Measurements from ENCODE around the gene HIRIP3. TPM values are rescaled to one million over a fixed set of nuclear protein-coding genes. Genes with fewer than 3 reads are reported as not detected.

The HIRIP3 gene
- total RNA-seq, 1 experiment from 2014 or later, result 21.6 TPM

GRCh38 chr16:30004811-30005242, 9.4 kb upstream of the HIRIP3 start:
- in situ Hi-C loops (cut with HindIII; ENCODE audit: low pct_unique_long_range_greater_than_20kb, low sequenced_read_pairs), result no loop called here
- DNase-seq (ENCODE audit: low read depth), result no peak

- no peak for DNase-seq (ENCODE audit: low read depth)
- in situ Hi-C loops (cut with HindIII; ENCODE audit: low pct_unique_long_range_greater_than_20kb, low sequenced_read_pairs), result no loop called here
Observed at GRCh38 chr16:30004424-30004776, 9.0 kb upstream of the HIRIP3 start.

- in situ Hi-C loops (cut with HindIII; ENCODE audit: low pct_unique_long_range_greater_than_20kb, low sequenced_read_pairs), result no loop called here
- no peak for DNase-seq (ENCODE audit: low read depth)
Observed at GRCh38 chr16:30003670-30004423, 8.4 kb upstream of the HIRIP3 start.

GRCh38 chr16:30002614-30003346, 7.4 kb upstream of the HIRIP3 start:
- no peak for DNase-seq (ENCODE audit: low read depth)
- in situ Hi-C loops (cut with HindIII; ENCODE audit: low pct_unique_long_range_greater_than_20kb, low sequenced_read_pairs), result no loop called here

GRCh38 chr16:30000735-30001631, 5.6 kb upstream of the HIRIP3 start:
- in situ Hi-C loops (cut with HindIII; ENCODE audit: low pct_unique_long_range_greater_than_20kb, low sequenced_read_pairs), result no loop called here
- DNase-seq (ENCODE audit: low read depth), result no peak

- no peak for DNase-seq (ENCODE audit: low read depth)
- in situ Hi-C loops (cut with HindIII; ENCODE audit: low pct_unique_long_range_greater_than_20kb, low sequenced_read_pairs), result no loop called here
Observed at GRCh38 chr16:29999605-30000004, 4.2 kb upstream of the HIRIP3 start.

- DNase-seq (ENCODE audit: low read depth), result no peak
- in situ Hi-C loops (cut with HindIII; ENCODE audit: low pct_unique_long_range_greater_than_20kb, low sequenced_read_pairs), result no loop called here
Observed at GRCh38 chr16:29996766-29997250, 1.4 kb upstream of the HIRIP3 start.

- DNase-seq (ENCODE audit: low read depth), result peak; percentile 94
- in situ Hi-C loops (cut with HindIII; ENCODE audit: low pct_unique_long_range_greater_than_20kb, low sequenced_read_pairs), result no loop called here
Observed at GRCh38 chr16:29995911-29996765, 721 bp upstream of the HIRIP3 start, which contains the start of gene INO80E. Gene INO80E, plus strand, starts transcription at chr16:29996241. Its CDS starts 70 bp downstream, at chr16:29996311.

GRCh38 chr16:29994600-29995323, 655 bp downstream of the HIRIP3 start:
- in situ Hi-C loops (cut with HindIII; ENCODE audit: low pct_unique_long_range_greater_than_20kb, low sequenced_read_pairs), result no loop called here
- no peak for DNase-seq (ENCODE audit: low read depth)

- in situ Hi-C loops (cut with HindIII; ENCODE audit: low pct_unique_long_range_greater_than_20kb, low sequenced_read_pairs), result no loop called here
- no peak for DNase-seq (ENCODE audit: low read depth)
Observed at GRCh38 chr16:29993903-29994599, 1.4 kb downstream of the HIRIP3 start.

GRCh38 chr16:29993191-29993902, 2.1 kb downstream of the HIRIP3 start:
- in situ Hi-C loops (cut with HindIII; ENCODE audit: low pct_unique_long_range_greater_than_20kb, low sequenced_read_pairs), result no loop called here
- DNase-seq (ENCODE audit: low read depth), result no peak

GRCh38 chr16:29992344-29992967, 3.0 kb downstream of the HIRIP3 start:
- in situ Hi-C loops (cut with HindIII; ENCODE audit: low pct_unique_long_range_greater_than_20kb, low sequenced_read_pairs), result no loop called here

GRCh38 chr16:29991571-29991904, 3.9 kb downstream of the HIRIP3 start:
- no peak for DNase-seq (ENCODE audit: low read depth)
- in situ Hi-C loops (cut with HindIII; ENCODE audit: low pct_unique_long_range_greater_than_20kb, low sequenced_read_pairs), result no loop called here

More at GRCh38 chr16:29992344-29992967, 3.0 kb downstream of the HIRIP3 start:
- DNase-seq (ENCODE audit: low read depth), result peak; percentile 19

- DNase-seq (ENCODE audit: low read depth), result no peak
- in situ Hi-C loops (cut with HindIII; ENCODE audit: low pct_unique_long_range_greater_than_20kb, low sequenced_read_pairs), result no loop called here
Observed at GRCh38 chr16:29990883-29991570, 4.4 kb downstream of the HIRIP3 start.

GRCh38 chr16:29990034-29990433, 5.4 kb downstream of the HIRIP3 start:
- no peak for DNase-seq (ENCODE audit: low read depth)
- in situ Hi-C loops (cut with HindIII; ENCODE audit: low pct_unique_long_range_greater_than_20kb, low sequenced_read_pairs), result no loop called here

All from Caki2 (cell line).